Chondrocyte (in vitro differentiated cells): Measurements from ENCODE around the gene CTNND2. TPM values are rescaled to one million over a fixed set of nuclear protein-coding genes. Genes with fewer than 3 reads are reported as not detected.

Source experiments
- DNase-seq: peaks from one replicate; pipeline ENCODE4 v3.0.0; 2021; ENCODE audit warnings: mixed read lengths, low spot score
- H3K27ac Mint-ChIP-seq: one replicate; pipeline ENCODE4 v1.8.0; 2021; ENCODE audit warnings: mild to moderate bottlenecking, moderate library complexity, mixed read lengths; ENCODE audit not compliant: unreplicated experiment
- H3K27me3 Mint-ChIP-seq: 2 replicates; pipeline ENCODE4 v1.8.0; 2021; ENCODE audit warnings: low read depth, mixed read lengths
- H3K36me3 Mint-ChIP-seq: 2 replicates; pipeline ENCODE4 v1.8.0; 2021; ENCODE audit warnings: low read depth, mixed read lengths
- H3K4me1 Mint-ChIP-seq: 2 replicates; pipeline ENCODE4 v1.8.0; 2021; ENCODE audit warnings: low read depth, mild to moderate bottlenecking, mixed read lengths
- H3K4me3 Mint-ChIP-seq: one replicate; pipeline ENCODE4 v1.8.0; 2021; ENCODE audit warnings: mild to moderate bottlenecking, moderate library complexity, mixed read lengths; ENCODE audit not compliant: unreplicated experiment
- H3K9me3 Mint-ChIP-seq: 2 replicates; pipeline ENCODE4 v1.8.0; 2021; ENCODE audit warnings: low read depth, mixed read lengths
- CTCF ChIP-seq: fragments of 200-600 bp; sonication (generic); IDR thresholded peaks from 2 replicates; pipeline ENCODE4 v1.5.0; 2021; ENCODE audit warnings: antibody characterized with exemption, mild to moderate bottlenecking, moderate library complexity
- total RNA-seq: library from RNA; stranded (reverse); gene quantifications from 3 replicates; pipeline ENCODE4 v1.2.1, GENCODE V29; 2021

The CTNND2 gene
- total RNA-seq, 1 donor from 2014 or later: 2.1 TPM

DNA sequence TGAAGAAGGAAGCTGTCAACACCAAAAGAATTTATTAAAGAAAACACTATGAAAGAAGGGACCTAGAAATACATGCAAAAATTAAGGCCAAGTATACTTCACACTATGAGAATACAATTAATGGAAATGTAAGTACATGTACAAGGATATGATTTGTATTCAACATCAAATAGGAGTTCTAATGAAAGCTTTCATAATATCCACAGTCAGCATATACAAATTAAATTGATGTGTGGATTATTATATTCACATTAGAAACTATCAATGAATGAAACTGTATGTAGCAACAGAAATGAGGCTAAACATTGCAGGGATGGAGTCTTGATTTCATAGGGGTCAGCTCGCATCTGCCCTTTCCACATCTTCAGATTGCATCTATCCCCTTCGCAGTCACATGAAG, 401.5 kb downstream of the CTNND2 start:
- H3K4me3 Mint-ChIP-seq: no peak overlapping the region
- no peak overlapping the region for H3K27ac Mint-ChIP-seq
- no peaks in the 10 kb centered on the region for H3K9me3 Mint-ChIP-seq
- H3K27me3 Mint-ChIP-seq: no peaks in the 10 kb centered on the region
- no peaks in the 10 kb centered on the region for H3K36me3 Mint-ChIP-seq
- no peak for DNase-seq
- peaks cover 7% of the 10 kb centered on the region for H3K4me1 Mint-ChIP-seq
- TF ChIP-seq CTCF: no peak

GRCh38 chr5:11497651-11498050, 406.6 kb downstream of the CTNND2 start:
- TF ChIP-seq CTCF: no peak
- Mint-ChIP-seq H3K27ac (no peak overlapping the region), H3K27me3 (peaks cover 5% of the 10 kb centered on the region), H3K36me3 (no peaks in the 10 kb centered on the region), H3K4me3 (no peak overlapping the region), H3K4me1 (no peaks in the 10 kb centered on the region), H3K9me3 (no peaks in the 10 kb centered on the region)
- no peak for DNase-seq

DNA sequence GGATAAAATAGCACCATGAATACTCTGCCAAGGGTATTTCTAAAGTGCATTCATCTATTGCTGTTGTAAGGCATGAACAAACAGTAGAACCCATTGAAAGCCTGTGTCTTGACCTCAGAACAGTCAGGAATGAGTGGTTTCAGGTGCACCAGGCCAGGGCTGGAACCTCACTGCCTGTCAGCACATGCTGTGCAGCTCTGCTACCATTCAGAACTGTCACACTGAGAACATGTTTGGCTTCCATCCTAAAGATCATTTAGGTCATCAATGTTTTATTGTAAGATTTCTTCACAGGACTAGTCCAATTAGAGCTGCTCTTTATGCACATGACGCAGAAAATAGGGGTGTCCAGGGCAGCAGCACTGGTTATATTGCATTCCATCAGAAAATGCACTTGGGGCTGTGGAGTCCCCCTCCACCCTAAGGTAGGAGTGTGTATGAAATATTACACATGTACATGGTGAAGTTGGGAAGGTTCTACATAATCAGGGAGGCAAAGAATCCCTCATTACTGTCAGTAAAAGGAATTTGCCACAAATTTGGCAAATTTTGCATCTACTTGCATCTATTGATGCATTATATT, 408.0 kb downstream of the CTNND2 start:
- no peak for DNase-seq
- TF ChIP-seq CTCF: no peak
- H3K27ac Mint-ChIP-seq: no peak overlapping the region
- peaks cover 6% of the 10 kb centered on the region for H3K4me1 Mint-ChIP-seq
- H3K27me3 Mint-ChIP-seq: peaks cover 5% of the 10 kb centered on the region
- no peak overlapping the region for H3K4me3 Mint-ChIP-seq
- H3K9me3 Mint-ChIP-seq: no peaks in the 10 kb centered on the region
- H3K36me3 Mint-ChIP-seq: no peaks in the 10 kb centered on the region

DNA sequence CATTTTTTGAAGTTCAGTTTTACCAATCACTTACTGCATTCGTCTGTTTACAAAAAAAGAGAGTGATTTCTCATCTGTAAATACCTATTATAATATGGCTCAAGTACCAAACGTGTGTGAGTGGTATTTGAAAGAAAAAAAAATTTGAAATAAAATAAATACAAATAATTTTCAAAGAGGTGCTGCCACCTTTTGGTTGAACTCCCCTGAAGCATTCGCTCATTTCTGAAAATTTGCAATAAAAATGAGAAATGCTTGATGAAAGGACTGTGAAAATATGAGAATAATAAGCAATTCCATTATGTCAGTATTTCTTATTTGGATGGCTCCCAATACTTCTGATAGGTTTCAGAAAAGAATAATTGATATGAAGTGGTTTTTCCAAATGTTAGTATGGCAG, 409.9 kb downstream of the CTNND2 start:
- Mint-ChIP-seq H3K27ac (no peak overlapping the region), H3K9me3 (no peaks in the 10 kb centered on the region), H3K4me1 (peaks cover 8% of the 10 kb centered on the region), H3K27me3 (peaks cover 5% of the 10 kb centered on the region), H3K36me3 (no peaks in the 10 kb centered on the region), H3K4me3 (no peak overlapping the region)
- TF ChIP-seq CTCF: peak; percentile 84
- DNase-seq: no peak

GRCh38 chr5:11491404-11492075, 412.7 kb downstream of the CTNND2 start:
- Mint-ChIP-seq H3K36me3 (no peaks in the 10 kb centered on the region), H3K4me3 (no peak overlapping the region), H3K4me1 (peaks cover 8% of the 10 kb centered on the region), H3K27me3 (peaks cover 5% of the 10 kb centered on the region), H3K27ac (no peak overlapping the region), H3K9me3 (no peaks in the 10 kb centered on the region)
- no peak for DNase-seq
- no peak for TF ChIP-seq CTCF
